IPS-18c (cell line): ENCODE results near the gene ZMPSTE24.
A peak's percentile ranks its signal among the peaks of the same experiment; 100 is the strongest.
"Not testable (repeated sequence)": the region's sequence is repeated elsewhere in the genome, so short reads cannot be mapped to it uniquely, and the experiment has no call there.

Experiments used
- H3K4me3 ChIP-seq: 2 replicates; pipeline ENCODE4 v1.7.0; 2013; ENCODE audit warnings: low read depth, mild to moderate bottlenecking, low read length, moderate library complexity; ENCODE audit not compliant: insufficient read depth
- H3K9me3 ChIP-seq: one replicate; pipeline ENCODE4 v1.6.1; 2013; ENCODE audit warnings: mild to moderate bottlenecking, low read length, moderate library complexity; ENCODE audit not compliant: control insufficient read depth, insufficient read depth

Gene ZMPSTE24

GRCh38 chr1:40310983-40311642, 53.1 kb downstream of the ZMPSTE24 start:
- Histone ChIP-seq H3K4me3 (no peak overlapping the region), H3K9me3 (no peaks in the 10 kb centered on the region)

GRCh38 chr1:40311692-40312091, 53.7 kb downstream of the ZMPSTE24 start:
- no peak overlapping the region for H3K4me3 ChIP-seq
- peaks cover 1% of the 10 kb centered on the region for H3K9me3 ChIP-seq

GRCh38 chr1:40312238-40313205, 54.5 kb downstream of the ZMPSTE24 start:
- H3K9me3 ChIP-seq: peaks cover 2% of the 10 kb centered on the region
- no peak overlapping the region for H3K4me3 ChIP-seq

- H3K9me3 ChIP-seq: peaks cover 2% of the 10 kb centered on the region
- H3K4me3 ChIP-seq: no peak overlapping the region
These were observed 55.4 kb downstream of the ZMPSTE24 start for GRCh38 chr1:40313329-40313957.

GRCh38 chr1:40313958-40314720, 56.1 kb downstream of the ZMPSTE24 start:
- Histone ChIP-seq H3K4me3 (peak overlapping the region; percentile 36; the same call in 1 of the 2 replicates), H3K9me3 (peaks cover 2% of the 10 kb centered on the region)

- Histone ChIP-seq H3K4me3 (peak overlapping the region; percentile 36; the same call in 1 of the 2 replicates), H3K9me3 (peaks cover 2% of the 10 kb centered on the region)
These were observed 56.7 kb downstream of the ZMPSTE24 start for GRCh38 chr1:40314721-40315238.

GRCh38 chr1:40315239-40315794, 57.3 kb downstream of the ZMPSTE24 start:
- peaks cover 2% of the 10 kb centered on the region for H3K9me3 ChIP-seq
- H3K4me3 ChIP-seq: peak overlapping the region; percentile 52

- peaks cover 2% of the 10 kb centered on the region for H3K9me3 ChIP-seq
- H3K4me3 ChIP-seq: peak overlapping the region; percentile 52
These were observed 58.0 kb downstream of the ZMPSTE24 start for GRCh38 chr1:40315795-40316594.

- Histone ChIP-seq H3K9me3 (peaks cover 2% of the 10 kb centered on the region), H3K4me3 (peak within 1 kb of the TSS; percentile 52)
These were observed 58.8 kb downstream of the ZMPSTE24 start, which contains the start of gene COL9A2 for GRCh38 chr1:40316595-40317393. COL9A2 (minus strand) TSS chr1:40317286; CDS start chr1:40317197, 89 bp downstream.

- peaks cover 2% of the 10 kb centered on the region for H3K9me3 ChIP-seq
- H3K4me3 ChIP-seq: peak overlapping the region; percentile 52
These were observed 59.5 kb downstream of the ZMPSTE24 start for GRCh38 chr1:40317394-40318074.

GRCh38 chr1:40318476-40318875, 60.4 kb downstream of the ZMPSTE24 start:
- peaks cover 2% of the 10 kb centered on the region for H3K9me3 ChIP-seq
- H3K4me3 ChIP-seq: no peak overlapping the region

- Histone ChIP-seq H3K9me3 (peaks cover 2% of the 10 kb centered on the region), H3K4me3 (no peak overlapping the region)
These were observed 61.1 kb downstream of the ZMPSTE24 start for GRCh38 chr1:40318970-40319621.

- not testable (repeated sequence) for H3K9me3 ChIP-seq, H3K4me3 ChIP-seq
These were observed 73.4 kb downstream of the ZMPSTE24 start for GRCh38 chr1:40331403-40331802.

GRCh38 chr1:40332695-40333094, 74.7 kb downstream of the ZMPSTE24 start:
- Histone ChIP-seq H3K4me3 (no peak overlapping the region), H3K9me3 (no peaks in the 10 kb centered on the region)
